Astrocyte (in vitro differentiated cells and primary cell): Measurements from ENCODE around the gene SUPT6H. TPM values are rescaled to one million over a fixed set of nuclear protein-coding genes. Genes with fewer than 3 reads are reported as not detected.

Experiments used
- DNase-seq: peaks from one replicate; pipeline ENCODE4 v3.0.0-alpha.2; 2010; ENCODE audit warnings: low read depth
- FAIRE-seq: peaks from 2 replicates; lab custom pipeline; 2011; peaks lifted over from hg19 to GRCh38; lab: Jason Lieb, UNC
- H2AFZ ChIP-seq: 2 replicates; pipeline ENCODE4 v1.6.0; 2012; ENCODE audit warnings: low read depth, low read length, inconsistent platforms
- H3K27ac ChIP-seq: 2 replicates; pipeline ENCODE4 v1.5.1; 2011; ENCODE audit warnings: low read depth, low read length, inconsistent platforms
- H3K27me3 ChIP-seq: 2 replicates; pipeline ENCODE4 v1.6.0; 2011; ENCODE audit warnings: low read length, inconsistent platforms; ENCODE audit not compliant: insufficient read depth
- H3K36me3 ChIP-seq: 2 replicates; pipeline ENCODE4 v1.5.1; 2011; ENCODE audit warnings: low read length, inconsistent platforms; ENCODE audit not compliant: insufficient read depth
- H3K4me1 ChIP-seq: 2 replicates; pipeline ENCODE4 v1.5.1; 2011; ENCODE audit warnings: low read length, inconsistent platforms; ENCODE audit not compliant: insufficient read depth
- H3K4me2 ChIP-seq: 2 replicates; pipeline ENCODE4 v1.6.0; 2012; ENCODE audit warnings: low read length, inconsistent platforms
- H3K4me3 ChIP-seq: 2 replicates; pipeline ENCODE4 v1.5.1; 2011; ENCODE audit warnings: low read depth, mild to moderate bottlenecking, low read length, inconsistent platforms; ENCODE audit not compliant: insufficient read depth
- H3K79me2 ChIP-seq: 2 replicates; pipeline ENCODE4 v1.6.0; 2012; ENCODE audit warnings: mild to moderate bottlenecking, low read length, inconsistent platforms; ENCODE audit not compliant: insufficient read depth
- H3K9ac ChIP-seq: 2 replicates; pipeline ENCODE4 v1.6.0; 2012; ENCODE audit warnings: mild to moderate bottlenecking, low read length, inconsistent platforms
- H3K9me3 ChIP-seq: 2 replicates; pipeline ENCODE4 v1.5.1; 2012; ENCODE audit warnings: low read depth, mild to moderate bottlenecking, low read length, inconsistent platforms; ENCODE audit not compliant: insufficient read depth
- H4K20me1 ChIP-seq: 2 replicates; pipeline ENCODE4 v1.6.0; 2012; ENCODE audit warnings: low read length, inconsistent platforms; ENCODE audit not compliant: insufficient read depth
- H3K27ac Mint-ChIP-seq: one replicate; pipeline ENCODE4 v1.8.0; 2021; ENCODE audit warnings: mild to moderate bottlenecking, mixed read lengths; ENCODE audit not compliant: unreplicated experiment
- H3K27me3 Mint-ChIP-seq: one replicate; pipeline ENCODE4 v1.8.0; 2021; ENCODE audit warnings: low read depth, mixed read lengths; ENCODE audit not compliant: unreplicated experiment
- H3K36me3 Mint-ChIP-seq: one replicate; pipeline ENCODE4 v1.8.0; 2021; ENCODE audit warnings: low read depth, mixed read lengths; ENCODE audit not compliant: unreplicated experiment
- H3K4me1 Mint-ChIP-seq: one replicate; pipeline ENCODE4 v1.8.0; 2021; ENCODE audit warnings: low read depth, mixed read lengths; ENCODE audit not compliant: unreplicated experiment
- H3K4me3 Mint-ChIP-seq: one replicate; pipeline ENCODE4 v1.8.0; 2021; ENCODE audit warnings: mild to moderate bottlenecking, moderate library complexity, mixed read lengths; ENCODE audit not compliant: unreplicated experiment
- H3K9me3 Mint-ChIP-seq: one replicate; pipeline ENCODE4 v1.8.0; 2021; ENCODE audit warnings: mild to moderate bottlenecking, mixed read lengths; ENCODE audit not compliant: unreplicated experiment
- CTCF ChIP-seq: IDR thresholded peaks from 2 replicates; pipeline ENCODE4 v1.5.1; 2011; ENCODE audit warnings: low read depth, mild to moderate bottlenecking, inconsistent platforms, low read length, moderate library complexity; ENCODE audit not compliant: insufficient read depth
- EZH2 ChIP-seq: IDR thresholded peaks from 2 replicates; pipeline ENCODE4 v1.6.1; 2012; ENCODE audit warnings: mild to moderate bottlenecking, low read length, inconsistent platforms; ENCODE audit not compliant: insufficient read depth
- total RNA-seq: library from RNA; stranded (reverse); gene quantifications from 2 replicates; pipeline ENCODE4 v1.2.1, GENCODE V29; 2021

Gene SUPT6H
- total RNA-seq, 1 donor from 2014 or later = 95.9 TPM

GRCh38 chr17:28634206-28634865 lies 27.7 kb upstream of the SUPT6H start:
- Histone ChIP-seq H2AFZ (no peak overlapping the region), H3K9me3 (no peaks in the 10 kb centered on the region), H3K27ac (no peak overlapping the region), H3K79me2 (peaks cover 47% of the 10 kb centered on the region), H3K4me2 (no peak overlapping the region), H4K20me1 (peaks cover 71% of the 10 kb centered on the region), H3K9ac (no peak overlapping the region), H3K4me3 (no peak overlapping the region), H3K4me1 (no peaks in the 10 kb centered on the region), H3K27me3 (no peaks in the 10 kb centered on the region), H3K36me3 (peaks cover 85% of the 10 kb centered on the region)
- Mint-ChIP-seq H3K36me3 (peaks cover 42% of the 10 kb centered on the region), H3K9me3 (no peaks in the 10 kb centered on the region), H3K4me1 (no peaks in the 10 kb centered on the region), H3K27me3 (no peaks in the 10 kb centered on the region), H3K4me3 (no peak overlapping the region), H3K27ac (no peak overlapping the region)
- FAIRE-seq (no peak), DNase-seq (no peak)
- TF ChIP-seq EZH2 = no peak
- TF ChIP-seq CTCF = no peak

GRCh38 chr17:28635506-28635905 lies 26.5 kb upstream of the SUPT6H start:
- H3K36me3 Mint-ChIP-seq = peaks cover 49% of the 10 kb centered on the region
- DNase-seq = no peak
- H3K4me2 ChIP-seq = no peak overlapping the region

More at GRCh38 chr17:28635506-28635905, 26.5 kb upstream of the SUPT6H start:
- peaks cover 76% of the 10 kb centered on the region for H4K20me1 ChIP-seq
- no peaks in the 10 kb centered on the region for H3K27me3 ChIP-seq
- Mint-ChIP-seq H3K4me1 (no peaks in the 10 kb centered on the region), H3K27me3 (no peaks in the 10 kb centered on the region), H3K9me3 (no peaks in the 10 kb centered on the region), H3K4me3 (no peak overlapping the region), H3K27ac (no peak overlapping the region)
- no peak overlapping the region for H3K9ac ChIP-seq
- no peak for FAIRE-seq
- no peak overlapping the region for H2AFZ ChIP-seq
- TF ChIP-seq EZH2 (no peak), CTCF (no peak)
- no peaks in the 10 kb centered on the region for H3K9me3 ChIP-seq
- H3K36me3 ChIP-seq = peaks cover 93% of the 10 kb centered on the region
- no peak overlapping the region for H3K27ac ChIP-seq
- no peak overlapping the region for H3K4me3 ChIP-seq
- peaks cover 52% of the 10 kb centered on the region for H3K79me2 ChIP-seq
- no peaks in the 10 kb centered on the region for H3K4me1 ChIP-seq
